GM12873 (cell line): ENCODE results near the gene CCDC157.

Experiments
- CTCF ChIP-seq: IDR thresholded peaks from 2 replicates; pipeline ENCODE4 v1.5.1; 2012; ENCODE audit warnings: low read depth, mild to moderate bottlenecking, moderate library complexity, low read length, control low read depth; ENCODE audit not compliant: insufficient read depth; ENCODE audit errors: missing control alignments

CCDC157 gene

GRCh38 chr22:30356449-30357235 is at the start of gene CCDC157, which contains the start of gene SF3A1:
TSS of gene CCDC157 (plus strand) at chr22:30357007. CDS start at chr22:30366001, 8,994 bp downstream.
TSS of gene SF3A1 (minus strand) at chr22:30356894. CDS start at chr22:30356792, 102 bp downstream.
- no peak for TF ChIP-seq CTCF

- no peak for TF ChIP-seq CTCF
Observed at GRCh38 chr22:30307041-30307574, 49.7 kb upstream of the CCDC157 start.

GRCh38 chr22:30308093-30308492 is 48.7 kb upstream of the CCDC157 start:
- no peak for TF ChIP-seq CTCF

GRCh38 chr22:30308518-30309230 is 48.1 kb upstream of the CCDC157 start:
- no peak for TF ChIP-seq CTCF

GRCh38 chr22:30309951-30310741 is 46.7 kb upstream of the CCDC157 start:
- TF ChIP-seq CTCF: peak; percentile 10

GRCh38 chr22:30310881-30311771 is 45.7 kb upstream of the CCDC157 start:
- no peak for TF ChIP-seq CTCF
